ENCODE data around the gene APOBEC3C.
"Not testable (repeated sequence)": the region's sequence is repeated elsewhere in the genome, so short reads cannot be mapped to it uniquely, and the experiment has no call there.

Gene APOBEC3C

DNA sequence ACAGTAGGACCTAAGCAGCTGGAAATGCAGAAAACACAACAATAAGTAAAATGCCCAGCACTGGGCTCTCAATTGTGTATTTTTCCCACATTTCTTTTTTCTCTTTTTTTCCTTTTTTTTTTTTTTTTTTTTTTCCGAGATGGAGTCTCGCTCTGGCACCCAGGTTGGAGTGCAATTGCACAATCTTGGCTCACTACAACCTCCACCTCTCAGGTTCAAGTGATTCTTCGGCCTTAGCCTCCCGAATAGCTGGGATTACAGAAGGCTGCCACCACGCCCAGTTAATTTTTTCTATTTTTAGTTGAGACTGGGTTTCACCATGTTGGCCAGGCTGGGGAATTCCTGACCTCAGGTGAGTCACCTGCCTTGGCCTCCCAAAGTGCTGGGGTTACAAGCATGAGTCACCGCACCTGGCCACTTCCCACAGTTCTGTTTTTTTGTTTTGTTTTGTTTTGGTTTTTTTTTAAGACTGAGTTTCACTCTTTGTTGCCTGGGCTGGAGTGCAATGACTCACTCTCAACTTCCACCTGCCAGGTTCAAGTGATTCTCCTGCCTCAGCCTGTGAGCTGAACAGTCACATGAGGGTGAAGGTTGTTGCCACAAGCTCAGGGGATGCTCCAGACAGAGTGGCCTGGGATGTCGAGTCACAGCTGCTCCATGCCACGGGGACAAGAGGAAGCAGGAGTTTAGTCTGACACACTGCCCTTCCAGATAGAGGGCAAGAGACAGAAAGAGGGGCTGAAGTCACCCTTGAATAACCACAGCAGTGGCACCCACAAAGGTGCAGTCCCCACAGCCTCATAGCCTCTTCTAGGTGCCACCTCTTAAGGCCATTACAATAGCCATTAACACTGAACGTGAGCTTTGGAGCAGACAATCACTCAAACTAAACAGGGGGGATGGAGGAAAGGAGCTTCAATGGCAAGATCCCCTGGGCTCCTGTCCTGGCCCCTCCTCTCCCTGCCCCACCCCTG is 29.0 kb upstream of the APOBEC3C start:
- H3K9ac ChIP-seq (ENCODE audit: low read length); DNase-seq (ENCODE audit: low read depth); H3K9me3 ChIP-seq (ENCODE audit: control insufficient read depth, low read length); H3K27me3 ChIP-seq (replicated peaks; ENCODE audit: control insufficient read depth, insufficient read depth, low read length); H3K4me1 ChIP-seq (ENCODE audit: control insufficient read depth, insufficient read depth, low read length); H3K36me3 ChIP-seq (ENCODE audit: control insufficient read depth, insufficient read depth, low read length, severe bottlenecking); H3K4me3 ChIP-seq (ENCODE audit: low read length): not testable (repeated sequence)

DNA sequence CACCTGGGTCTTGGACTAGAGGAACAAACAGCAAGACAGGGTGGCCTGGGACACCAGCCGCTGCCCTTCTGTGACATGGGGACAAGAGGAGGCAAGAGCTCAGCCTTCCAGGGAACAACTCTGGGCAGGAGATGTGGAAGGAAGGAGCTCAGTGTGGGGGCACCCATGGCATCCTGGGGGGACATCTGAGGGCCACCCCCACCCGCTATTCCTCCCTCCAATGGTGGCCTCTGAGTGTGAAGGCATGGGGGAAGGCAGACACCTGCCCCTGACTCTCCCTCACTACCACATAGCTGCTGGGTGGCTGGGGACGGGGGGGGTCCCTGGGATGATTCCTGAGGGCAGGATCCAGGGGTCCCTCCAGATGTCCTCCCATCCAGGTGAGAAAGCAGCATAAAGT is 27.4 kb upstream of the APOBEC3C start:
- no peak for DNase-seq (ENCODE audit: low read depth)
- Histone ChIP-seq H3K4me1 (ENCODE audit: control insufficient read depth, insufficient read depth, low read length) (peaks cover 4% of the 10 kb centered on the region), H3K9ac (ENCODE audit: low read length) (no peak overlapping the region), H3K4me3 (ENCODE audit: low read length) (no peak overlapping the region), H3K27me3 (replicated peaks; ENCODE audit: control insufficient read depth, insufficient read depth, low read length) (peaks cover 3% of the 10 kb centered on the region), H3K9me3 (ENCODE audit: control insufficient read depth, low read length) (no peaks in the 10 kb centered on the region), H3K36me3 (ENCODE audit: control insufficient read depth, insufficient read depth, low read length, severe bottlenecking) (no peaks in the 10 kb centered on the region)

DNA sequence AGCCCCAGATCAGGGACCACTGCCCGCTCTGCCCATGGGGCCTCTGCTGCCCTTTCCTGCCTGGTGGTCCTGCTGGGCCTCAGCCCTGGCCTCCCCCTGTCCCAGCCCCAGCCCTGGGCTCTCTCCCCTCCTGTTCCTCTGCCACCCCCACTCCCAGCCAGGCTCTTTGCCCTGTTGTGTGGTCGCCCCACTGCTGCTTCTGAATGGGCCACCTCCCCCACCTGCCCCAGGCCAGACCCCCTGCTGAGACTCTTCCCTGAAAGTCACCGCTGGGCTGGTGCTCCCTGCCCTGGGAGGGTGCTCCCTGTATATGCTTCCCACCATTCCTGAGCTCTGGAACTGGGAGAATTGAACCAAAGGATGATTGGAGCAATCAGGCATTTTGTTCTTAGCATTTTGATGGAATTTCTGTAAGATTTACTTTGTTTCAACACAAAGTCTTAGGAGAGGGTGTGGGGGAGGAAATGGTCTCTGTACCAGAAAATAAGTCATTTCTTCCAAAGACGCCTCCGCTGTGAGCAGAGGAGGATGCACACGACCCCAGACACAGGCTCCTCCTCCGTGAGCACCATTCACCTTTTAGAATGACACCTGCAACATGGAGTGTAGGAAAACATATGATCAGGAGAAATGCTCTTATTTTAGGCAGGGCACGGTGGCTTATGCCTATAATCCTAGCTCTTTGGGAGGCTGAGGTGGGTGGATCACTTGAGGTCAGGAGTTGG is 26.7 kb upstream of the APOBEC3C start:
- Histone ChIP-seq H3K4me1 (ENCODE audit: control insufficient read depth, insufficient read depth, low read length) (peaks cover 3% of the 10 kb centered on the region), H3K4me3 (ENCODE audit: low read length) (no peak overlapping the region), H3K36me3 (ENCODE audit: control insufficient read depth, insufficient read depth, low read length, severe bottlenecking) (no peaks in the 10 kb centered on the region), H3K27me3 (replicated peaks; ENCODE audit: control insufficient read depth, insufficient read depth, low read length) (peaks cover 3% of the 10 kb centered on the region), H3K9ac (ENCODE audit: low read length) (no peak overlapping the region), H3K9me3 (ENCODE audit: control insufficient read depth, low read length) (no peaks in the 10 kb centered on the region)
- no peak for DNase-seq (ENCODE audit: low read depth)

DNA sequence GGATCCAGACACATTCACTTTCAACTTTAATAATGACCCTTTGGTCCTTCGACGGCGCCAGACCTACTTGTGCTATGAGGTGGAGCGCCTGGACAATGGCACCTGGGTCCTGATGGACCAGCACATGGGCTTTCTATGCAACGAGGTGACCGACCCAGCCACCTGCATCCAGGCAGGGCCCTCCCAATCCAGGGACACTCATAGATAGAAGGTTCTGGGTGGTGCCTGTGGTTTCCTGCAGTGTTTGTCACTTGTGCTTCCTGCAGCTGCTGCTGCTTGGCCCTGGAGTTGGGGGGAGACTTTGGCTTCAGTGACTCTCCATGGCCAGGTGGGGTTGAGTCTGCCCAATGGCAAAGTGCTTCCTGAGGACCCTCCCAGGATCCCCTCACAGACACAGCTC is 24.6 kb upstream of the APOBEC3C start:
- Histone ChIP-seq H3K4me3 (ENCODE audit: low read length) (no peak overlapping the region), H3K36me3 (ENCODE audit: control insufficient read depth, insufficient read depth, low read length, severe bottlenecking) (no peaks in the 10 kb centered on the region), H3K9ac (ENCODE audit: low read length) (no peak overlapping the region), H3K27me3 (replicated peaks; ENCODE audit: control insufficient read depth, insufficient read depth, low read length) (peaks cover 3% of the 10 kb centered on the region), H3K4me1 (ENCODE audit: control insufficient read depth, insufficient read depth, low read length) (no peaks in the 10 kb centered on the region), H3K9me3 (ENCODE audit: control insufficient read depth, low read length) (no peaks in the 10 kb centered on the region)
- DNase-seq (ENCODE audit: low read depth), result no peak

DNA sequence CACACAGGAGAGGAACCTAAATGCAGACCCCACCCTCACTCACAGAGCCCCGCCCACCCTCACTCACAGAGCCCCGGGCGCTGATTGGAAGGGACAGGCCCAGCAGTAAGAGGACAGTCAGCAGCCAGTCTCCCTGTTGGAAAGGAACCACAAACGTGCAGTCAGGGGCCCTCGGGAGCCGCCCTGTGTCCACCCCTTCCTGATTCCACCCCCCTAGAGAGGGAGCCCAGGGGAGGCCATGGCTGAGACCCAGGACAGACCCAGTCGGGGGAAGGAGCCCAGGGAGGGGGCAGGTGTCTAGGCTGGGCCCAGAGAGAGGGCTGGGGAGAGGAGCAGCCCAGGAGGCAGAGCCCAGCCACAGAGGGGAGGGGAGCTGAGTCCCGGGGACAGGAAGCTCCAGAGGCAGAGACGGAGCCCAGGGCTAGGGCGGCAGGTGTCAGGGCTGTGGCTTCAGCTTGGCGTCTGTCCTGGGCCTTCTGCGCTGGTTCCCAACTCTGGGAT is 21.1 kb upstream of the APOBEC3C start:
- not testable (repeated sequence) for H3K4me3 ChIP-seq (ENCODE audit: low read length); DNase-seq (ENCODE audit: low read depth); H3K4me1 ChIP-seq (ENCODE audit: control insufficient read depth, insufficient read depth, low read length); H3K36me3 ChIP-seq (ENCODE audit: control insufficient read depth, insufficient read depth, low read length, severe bottlenecking); H3K9me3 ChIP-seq (ENCODE audit: control insufficient read depth, low read length); H3K9ac ChIP-seq (ENCODE audit: low read length)
- H3K27me3 ChIP-seq (replicated peaks; ENCODE audit: control insufficient read depth, insufficient read depth, low read length), result peaks cover 25% of the 10 kb centered on the region

DNA sequence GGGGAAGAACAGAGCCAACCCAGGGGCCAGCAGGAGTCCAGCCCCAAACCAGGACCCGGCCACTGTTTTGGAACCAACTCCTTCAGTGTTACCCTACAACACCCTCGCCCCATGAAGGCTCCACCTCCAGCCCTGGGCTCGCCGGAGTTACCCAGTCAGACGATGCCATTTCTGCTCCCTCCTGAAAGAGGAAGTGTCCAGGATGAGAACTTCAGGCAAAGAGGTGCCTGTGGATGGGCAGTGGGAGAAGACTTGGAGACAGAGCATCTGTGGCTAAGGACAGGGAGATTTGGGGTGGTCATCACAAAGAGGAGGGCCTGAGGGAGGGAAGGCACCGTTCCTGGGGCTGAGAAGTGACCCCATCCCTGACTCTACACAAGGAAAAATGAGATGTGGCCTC is 18.0 kb upstream of the APOBEC3C start:
- no peaks in the 10 kb centered on the region for H3K9me3 ChIP-seq (ENCODE audit: control insufficient read depth, low read length)
- no peak overlapping the region for H3K9ac ChIP-seq (ENCODE audit: low read length)
- DNase-seq (ENCODE audit: low read depth), result no peak
- H3K4me1 ChIP-seq (ENCODE audit: control insufficient read depth, insufficient read depth, low read length), result no peaks in the 10 kb centered on the region
- no peaks in the 10 kb centered on the region for H3K36me3 ChIP-seq (ENCODE audit: control insufficient read depth, insufficient read depth, low read length, severe bottlenecking)
- H3K27me3 ChIP-seq (replicated peaks; ENCODE audit: control insufficient read depth, insufficient read depth, low read length), result peaks cover 36% of the 10 kb centered on the region
- no peak overlapping the region for H3K4me3 ChIP-seq (ENCODE audit: low read length)

DNA sequence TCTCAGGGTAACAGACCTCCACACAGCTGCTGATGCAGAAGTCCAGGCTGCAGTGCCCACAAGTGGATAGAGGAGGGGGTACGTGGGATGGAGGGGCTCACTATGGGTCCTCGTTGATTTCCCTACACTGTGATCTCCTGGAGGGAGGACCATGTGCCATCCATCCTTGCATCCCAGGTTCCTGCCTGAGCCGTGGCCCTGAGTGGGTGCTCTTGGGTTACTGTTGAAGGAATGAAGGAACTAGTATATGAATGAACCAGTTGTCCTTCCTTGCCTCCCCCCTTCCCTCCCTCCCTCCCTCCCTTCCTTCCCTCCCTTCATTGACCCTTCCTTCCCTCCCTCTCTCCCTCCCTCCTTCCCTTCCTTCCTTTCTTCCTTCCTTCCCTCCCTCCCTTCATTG is 16.5 kb upstream of the APOBEC3C start:
- Histone ChIP-seq H3K4me3 (ENCODE audit: low read length) (no peak overlapping the region), H3K27me3 (replicated peaks; ENCODE audit: control insufficient read depth, insufficient read depth, low read length) (peaks cover 36% of the 10 kb centered on the region), H3K9ac (ENCODE audit: low read length) (no peak overlapping the region), H3K4me1 (ENCODE audit: control insufficient read depth, insufficient read depth, low read length) (no peaks in the 10 kb centered on the region), H3K9me3 (ENCODE audit: control insufficient read depth, low read length) (no peaks in the 10 kb centered on the region), H3K36me3 (ENCODE audit: control insufficient read depth, insufficient read depth, low read length, severe bottlenecking) (no peaks in the 10 kb centered on the region)
- no peak for DNase-seq (ENCODE audit: low read depth)

DNA sequence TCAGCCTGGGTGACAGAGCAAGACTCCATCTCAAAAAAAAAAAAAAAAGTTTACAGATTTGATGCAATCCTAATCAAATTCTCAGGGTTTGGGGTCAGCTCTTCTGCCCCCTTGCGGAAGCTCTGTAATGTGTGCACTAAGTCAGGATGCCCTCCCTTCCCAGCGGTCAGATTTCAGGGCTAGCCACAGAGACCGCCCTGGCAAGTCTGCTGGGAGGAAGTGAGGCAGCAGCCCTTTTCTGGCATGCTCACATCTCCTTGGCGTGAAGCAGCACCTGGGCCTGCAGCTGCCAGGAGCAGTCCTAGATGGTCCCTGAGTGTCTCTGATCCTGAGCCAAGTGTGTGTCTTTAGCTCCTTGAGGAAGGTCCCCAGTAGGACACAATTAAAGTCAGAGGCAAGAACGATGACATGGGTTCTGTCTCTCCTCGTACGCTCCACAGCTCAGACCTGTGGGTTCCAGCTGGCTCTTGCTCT is 10.9 kb upstream of the APOBEC3C start:
- Histone ChIP-seq H3K9me3 (ENCODE audit: control insufficient read depth, low read length) (no peaks in the 10 kb centered on the region), H3K27me3 (replicated peaks; ENCODE audit: control insufficient read depth, insufficient read depth, low read length) (peaks cover 14% of the 10 kb centered on the region), H3K36me3 (ENCODE audit: control insufficient read depth, insufficient read depth, low read length, severe bottlenecking) (no peaks in the 10 kb centered on the region), H3K4me1 (ENCODE audit: control insufficient read depth, insufficient read depth, low read length) (no peaks in the 10 kb centered on the region), H3K9ac (ENCODE audit: low read length) (no peak overlapping the region), H3K4me3 (ENCODE audit: low read length) (no peak overlapping the region)
- peak; percentile 88 for DNase-seq (ENCODE audit: low read depth)

DNA sequence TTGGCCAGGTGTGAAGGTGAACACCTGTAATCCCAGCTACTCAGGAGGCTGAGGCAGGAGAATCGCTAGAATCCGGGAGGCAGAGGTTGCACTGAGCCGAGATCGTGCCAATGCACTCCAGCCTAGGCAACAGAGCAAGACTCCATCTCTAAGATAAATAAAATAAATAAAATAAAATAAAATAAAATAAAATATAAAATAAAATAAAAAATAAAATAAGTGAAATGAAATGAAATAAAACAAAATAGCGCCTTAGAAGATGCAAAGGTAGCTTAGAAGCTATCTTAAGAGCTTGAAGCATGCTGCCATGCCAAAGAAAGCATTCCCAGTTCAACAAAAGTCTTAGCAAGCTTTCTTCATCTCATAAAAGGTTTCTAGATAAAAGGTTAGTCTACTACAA is 6.9 kb upstream of the APOBEC3C start:
- Histone ChIP-seq H3K9ac (ENCODE audit: low read length) (no peak overlapping the region), H3K4me3 (ENCODE audit: low read length) (no peak overlapping the region), H3K9me3 (ENCODE audit: control insufficient read depth, low read length) (no peaks in the 10 kb centered on the region), H3K4me1 (ENCODE audit: control insufficient read depth, insufficient read depth, low read length) (no peaks in the 10 kb centered on the region), H3K27me3 (replicated peaks; ENCODE audit: control insufficient read depth, insufficient read depth, low read length) (no peaks in the 10 kb centered on the region), H3K36me3 (ENCODE audit: control insufficient read depth, insufficient read depth, low read length, severe bottlenecking) (no peaks in the 10 kb centered on the region)
- no peak for DNase-seq (ENCODE audit: low read depth)

DNA sequence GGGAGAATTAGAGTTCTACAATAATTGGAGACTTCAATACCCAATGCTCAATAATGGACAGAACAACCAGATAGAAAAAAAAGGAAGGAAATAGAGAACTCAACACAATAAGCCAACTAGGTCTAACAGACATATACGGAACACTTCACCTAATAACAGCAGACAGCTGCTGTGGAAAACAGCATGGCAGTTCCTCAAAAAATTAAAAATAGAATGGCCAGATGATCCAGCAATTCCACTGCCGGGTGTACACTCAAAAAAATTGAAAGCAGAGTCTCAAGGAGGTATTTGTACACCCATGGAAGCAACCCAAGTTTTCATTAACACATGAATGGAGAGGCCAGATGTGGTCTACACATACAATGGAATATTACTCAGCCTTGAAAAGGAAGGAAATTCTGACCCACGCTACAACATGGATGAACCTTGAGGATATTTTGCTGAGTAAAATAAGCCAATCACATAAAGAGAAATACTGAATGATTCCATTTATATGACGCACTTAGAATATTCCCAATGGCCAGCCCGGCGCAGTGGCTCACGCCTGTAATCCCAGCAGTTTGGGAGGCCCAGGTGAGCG is 5.7 kb upstream of the APOBEC3C start:
- not testable (repeated sequence) for DNase-seq (ENCODE audit: low read depth); H3K27me3 ChIP-seq (replicated peaks; ENCODE audit: control insufficient read depth, insufficient read depth, low read length); H3K4me1 ChIP-seq (ENCODE audit: control insufficient read depth, insufficient read depth, low read length); H3K9ac ChIP-seq (ENCODE audit: low read length); H3K4me3 ChIP-seq (ENCODE audit: low read length); H3K36me3 ChIP-seq (ENCODE audit: control insufficient read depth, insufficient read depth, low read length, severe bottlenecking); H3K9me3 ChIP-seq (ENCODE audit: control insufficient read depth, low read length)

DNA sequence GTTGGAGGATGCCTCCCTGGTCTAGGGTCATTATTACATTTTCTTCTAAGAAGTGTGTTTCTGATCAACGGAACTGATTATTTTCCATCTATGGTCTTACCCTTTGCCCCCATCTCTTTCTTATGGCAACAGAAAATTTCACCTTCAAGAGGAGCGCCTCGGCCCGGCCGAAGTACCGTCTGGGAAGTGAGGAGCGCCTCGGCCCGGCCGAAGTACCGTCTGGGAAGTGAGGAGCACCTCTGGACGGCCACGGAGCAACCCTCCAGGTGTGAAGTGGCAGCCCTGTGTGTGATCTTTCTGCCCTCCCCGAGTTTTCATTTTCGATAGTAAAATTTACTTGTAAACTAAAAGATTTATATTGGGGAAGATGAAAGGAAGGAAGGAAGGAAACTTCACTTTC is 3.1 kb upstream of the APOBEC3C start:
- Histone ChIP-seq H3K4me1 (ENCODE audit: control insufficient read depth, insufficient read depth, low read length) (peaks cover 15% of the 10 kb centered on the region), H3K27me3 (replicated peaks; ENCODE audit: control insufficient read depth, insufficient read depth, low read length) (no peaks in the 10 kb centered on the region), H3K4me3 (ENCODE audit: low read length) (no peak overlapping the region), H3K9ac (ENCODE audit: low read length) (no peak overlapping the region), H3K36me3 (ENCODE audit: control insufficient read depth, insufficient read depth, low read length, severe bottlenecking) (no peaks in the 10 kb centered on the region), H3K9me3 (ENCODE audit: control insufficient read depth, low read length) (no peaks in the 10 kb centered on the region)
- no peak for DNase-seq (ENCODE audit: low read depth)

Measured in adipocyte (in vitro differentiated cells).